Subcutaneous abdominal adipose tissue (tissue), 5 donors: ENCODE data around the gene C1orf105.

ENCODE experiments used
- H3K27ac ChIP-seq: one replicate; pipeline ENCODE4 v1.7.0; 2013; ENCODE audit warnings: low read depth, mild to moderate bottlenecking, inconsistent platforms, low read length, moderate library complexity
- H3K27me3 ChIP-seq, 5 donors: one replicate each; pipeline ENCODE4 v1.7.0; 2013; ENCODE audit warnings: low read length in 5 of 5, inconsistent platforms in 1 of 5; ENCODE audit not compliant: control insufficient read depth in 5 of 5, insufficient read depth in 4 of 5
- H3K36me3 ChIP-seq, 5 donors: one replicate each; pipeline ENCODE4 v1.7.0; 2013; ENCODE audit warnings: low read length in 5 of 5; ENCODE audit not compliant: control insufficient read depth in 5 of 5, insufficient read depth in 5 of 5
- H3K4me1 ChIP-seq, 5 donors: one replicate each; pipeline ENCODE4 v1.7.0; 2013; ENCODE audit warnings: low read length in 5 of 5, mild to moderate bottlenecking in 3 of 5, moderate library complexity in 1 of 5; ENCODE audit not compliant: control insufficient read depth in 5 of 5, insufficient read depth in 5 of 5
- H3K4me3 ChIP-seq, 5 donors: one replicate each; pipeline ENCODE4 v1.7.0; 2013; ENCODE audit warnings: low read length in 5 of 5, low read depth in 1 of 5
- H3K9ac ChIP-seq, 5 donors: one replicate each; pipeline ENCODE4 v1.7.0; 2013; ENCODE audit warnings: low read length in 5 of 5, mild to moderate bottlenecking in 4 of 5, moderate library complexity in 3 of 5
- H3K9me3 ChIP-seq, 5 donors: one replicate each; pipeline ENCODE4 v1.7.0; 2013; ENCODE audit warnings: low read length in 5 of 5; ENCODE audit not compliant: control insufficient read depth in 5 of 5
- donor health status: healthy.
- donor health status: healthy.
- donor health status: healthy.
- donor health status: healthy.
- donor health status: healthy.

The C1orf105 gene

DNA sequence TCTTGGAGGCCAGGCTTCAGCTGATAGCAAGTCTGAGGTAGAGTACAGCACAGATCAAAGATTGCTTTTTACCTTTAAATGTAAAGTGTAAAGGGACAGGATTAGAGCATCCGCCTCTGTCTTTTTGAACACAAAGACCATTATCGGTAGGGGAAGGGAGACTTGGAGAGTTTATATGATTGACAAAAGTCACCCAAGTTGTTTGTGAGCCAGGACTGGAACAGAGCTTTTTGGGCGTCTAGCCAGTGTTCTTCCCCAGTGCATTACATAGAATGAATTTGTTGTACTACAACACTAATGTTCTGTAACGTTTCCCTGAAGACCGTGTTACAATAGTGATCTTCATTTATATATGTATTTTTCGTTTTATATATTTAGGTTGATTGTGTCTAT is 32.7 kb downstream of the C1orf105 start:
- H3K9ac ChIP-seq, result no peak overlapping the region
- no peak overlapping the region for H3K27ac ChIP-seq
- no peaks in the 10 kb centered on the region for H3K9me3 ChIP-seq
- no peaks in the 10 kb centered on the region for H3K27me3 ChIP-seq
- peaks cover 0 to 22% (median 8%) of the 10 kb centered on the region in 5 donors for H3K4me1 ChIP-seq
- H3K4me3 ChIP-seq, result no peak overlapping the region
- no peaks in the 10 kb centered on the region for H3K36me3 ChIP-seq

- Histone ChIP-seq H3K36me3 (no peaks in the 10 kb centered on the region), H3K27ac (no peak overlapping the region), H3K4me1 (peaks cover 0 to 22% (median 8%) of the 10 kb centered on the region in 5 donors), H3K27me3 (no peaks in the 10 kb centered on the region), H3K4me3 (no peak overlapping the region), H3K9ac (no peak overlapping the region), H3K9me3 (no peaks in the 10 kb centered on the region)
Observed at GRCh38 chr1:172453607-172454006, 33.1 kb downstream of the C1orf105 start.

GRCh38 chr1:172455451-172455850 is 35.0 kb downstream of the C1orf105 start:
- Histone ChIP-seq H3K27ac (no peak overlapping the region), H3K27me3 (no peaks in the 10 kb centered on the region), H3K9me3 (no peaks in the 10 kb centered on the region), H3K4me3 (no peak overlapping the region), H3K9ac (no peak overlapping the region), H3K36me3 (no peaks in the 10 kb centered on the region), H3K4me1 (peaks cover 0 to 12% (median 2%) of the 10 kb centered on the region in 5 donors)

GRCh38 chr1:172456344-172456769 is 35.9 kb downstream of the C1orf105 start:
- Histone ChIP-seq H3K9ac (no peak overlapping the region), H3K4me3 (no peak overlapping the region), H3K9me3 (no peaks in the 10 kb centered on the region)

DNA sequence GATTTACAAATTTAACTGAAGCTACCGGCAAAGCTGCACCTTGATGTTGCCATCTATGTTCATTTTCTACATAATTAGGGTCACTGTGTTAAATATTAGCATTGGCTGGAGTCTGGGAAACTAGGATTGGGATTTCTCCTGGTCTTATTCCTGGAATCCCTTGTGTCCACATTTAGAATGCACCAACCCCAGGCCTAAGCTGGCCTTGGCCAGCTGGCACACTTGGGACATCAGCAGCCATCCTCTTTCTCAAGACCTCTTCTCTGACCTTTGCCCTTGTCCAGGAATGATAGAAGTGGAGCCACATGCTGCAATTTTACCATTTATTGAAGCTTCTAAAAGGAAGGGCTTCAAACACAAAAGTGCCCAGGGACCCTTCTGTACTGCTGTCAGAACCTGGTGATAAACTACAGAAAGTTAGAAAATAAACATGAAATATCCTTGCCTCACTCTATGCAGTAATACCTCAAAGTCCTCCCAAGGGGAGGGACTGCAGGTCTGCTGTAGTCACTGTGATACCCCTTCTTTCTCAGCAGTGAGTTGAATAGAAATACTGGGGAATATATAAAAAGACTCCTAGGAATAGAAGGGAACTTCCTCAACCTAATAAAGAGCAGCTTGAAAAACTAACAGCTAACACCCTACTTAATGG is 37.1 kb downstream of the C1orf105 start:
- H3K9me3 ChIP-seq, result no peaks in the 10 kb centered on the region
- H3K4me3 ChIP-seq, result no peak overlapping the region
- peaks cover 0 to 10% (median 0%) of the 10 kb centered on the region in 5 donors for H3K4me1 ChIP-seq
- H3K36me3 ChIP-seq, result no peaks in the 10 kb centered on the region
- H3K9ac ChIP-seq, result no peak overlapping the region
- H3K27me3 ChIP-seq, result no peaks in the 10 kb centered on the region
- H3K27ac ChIP-seq, result no peak overlapping the region

More at GRCh38 chr1:172456344-172456769, 35.9 kb downstream of the C1orf105 start:
- Histone ChIP-seq H3K27me3 (no peaks in the 10 kb centered on the region), H3K4me1 (peaks cover 0 to 10% (median 0%) of the 10 kb centered on the region in 5 donors), H3K27ac (no peak overlapping the region), H3K36me3 (no peaks in the 10 kb centered on the region)

- no peaks in the 10 kb centered on the region for H3K27me3 ChIP-seq
- H3K4me3 ChIP-seq, result no peak overlapping the region
- H3K9me3 ChIP-seq, result no peaks in the 10 kb centered on the region
- H3K27ac ChIP-seq, result no peak overlapping the region
- peaks cover 0 to 10% (median 0%) of the 10 kb centered on the region in 5 donors for H3K4me1 ChIP-seq
- H3K36me3 ChIP-seq, result no peaks in the 10 kb centered on the region
- H3K9ac ChIP-seq, result no peak overlapping the region
Observed at GRCh38 chr1:172460177-172460576, 39.7 kb downstream of the C1orf105 start.

DNA sequence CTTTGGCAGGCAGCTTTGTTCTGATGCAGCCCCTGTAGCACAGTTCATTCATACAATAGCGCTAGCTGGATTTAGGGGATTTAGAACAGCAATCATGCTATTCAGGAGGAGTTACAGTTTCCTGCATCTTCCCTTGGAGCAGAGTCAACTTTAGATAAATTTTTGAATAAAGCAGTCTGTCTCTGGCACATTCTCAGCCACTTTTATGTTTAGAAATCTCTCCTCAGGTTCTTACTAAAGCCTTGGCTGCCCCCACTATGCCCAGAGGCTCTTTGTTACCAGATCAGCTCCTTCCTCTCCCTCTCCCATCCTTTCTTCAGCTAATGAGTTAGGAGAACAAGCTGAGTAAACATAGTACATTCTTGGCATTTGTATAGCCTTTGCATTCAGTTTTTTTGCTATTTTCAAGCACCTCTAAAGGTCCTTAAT is 40.4 kb downstream of the C1orf105 start:
- H3K4me3 ChIP-seq, result no peak overlapping the region
- H3K9me3 ChIP-seq, result no peaks in the 10 kb centered on the region
- H3K36me3 ChIP-seq, result no peaks in the 10 kb centered on the region
- no peak overlapping the region for H3K9ac ChIP-seq
- H3K4me1 ChIP-seq, result peaks cover 0 to 10% (median 0%) of the 10 kb centered on the region in 5 donors
- no peak overlapping the region for H3K27ac ChIP-seq
- H3K27me3 ChIP-seq, result no peaks in the 10 kb centered on the region

- Histone ChIP-seq H3K9ac (no peak overlapping the region), H3K27ac (no peak overlapping the region)
Observed at GRCh38 chr1:172465617-172466016, 45.1 kb downstream of the C1orf105 start.

GRCh38 chr1:172466795-172467407 is 46.4 kb downstream of the C1orf105 start:
- Histone ChIP-seq H3K4me3 (no peak overlapping the region), H3K36me3 (no peaks in the 10 kb centered on the region), H3K9ac (no peak overlapping the region), H3K9me3 (no peaks in the 10 kb centered on the region), H3K27me3 (no peaks in the 10 kb centered on the region), H3K4me1 (no peaks in the 10 kb centered on the region), H3K27ac (no peak overlapping the region)

More at GRCh38 chr1:172465617-172466016, 45.1 kb downstream of the C1orf105 start:
- no peaks in the 10 kb centered on the region for H3K4me1 ChIP-seq
- no peak overlapping the region for H3K4me3 ChIP-seq
- H3K9me3 ChIP-seq, result no peaks in the 10 kb centered on the region
- H3K27me3 ChIP-seq, result no peaks in the 10 kb centered on the region
- H3K36me3 ChIP-seq, result no peaks in the 10 kb centered on the region

GRCh38 chr1:172467446-172467845 is 47.0 kb downstream of the C1orf105 start:
- Histone ChIP-seq H3K9ac (no peak overlapping the region), H3K4me1 (no peaks in the 10 kb centered on the region), H3K27ac (no peak overlapping the region), H3K36me3 (no peaks in the 10 kb centered on the region), H3K4me3 (no peak overlapping the region), H3K9me3 (no peaks in the 10 kb centered on the region), H3K27me3 (no peaks in the 10 kb centered on the region)
